ENCODE results near the gene KCNAB1. TPM values are rescaled to one million over a fixed set of nuclear protein-coding genes. Genes with fewer than 3 reads are reported as not detected.
"Not testable (repeated sequence)": the region's sequence is repeated elsewhere in the genome, so short reads cannot be mapped to it uniquely, and the experiment has no call there.

The KCNAB1 gene
- total RNA-seq, 1 experiment from 2014 or later: not detected

DNA sequence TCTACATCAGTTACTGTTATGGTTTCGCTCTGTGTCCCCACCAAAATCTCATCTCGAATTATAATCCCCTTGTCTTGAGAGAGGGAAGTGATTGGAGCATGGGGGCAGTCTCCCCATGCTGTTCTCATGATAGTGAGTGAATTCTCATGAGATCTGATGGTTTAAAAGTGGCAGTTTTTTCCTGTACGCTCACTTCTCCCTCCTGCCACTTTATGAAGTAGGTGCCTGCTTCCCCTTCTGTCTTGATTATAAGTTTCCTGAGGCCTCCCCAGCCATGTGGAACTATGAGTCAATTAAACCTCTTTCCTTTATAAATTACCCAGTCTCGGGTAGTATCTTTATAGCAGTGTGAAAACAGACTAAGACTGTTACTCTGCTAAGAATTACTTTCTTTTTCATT is 449.5 kb downstream of the KCNAB1 start:
- in situ Hi-C loops (cut with HindIII; ENCODE audit: low pct_unique_long_range_greater_than_20kb, low sequenced_read_pairs); DNase-seq (ENCODE audit: low read depth): not testable (repeated sequence)

GRCh38 chr3:156575641-156576040 is 455.3 kb downstream of the KCNAB1 start:
- no peak for DNase-seq (ENCODE audit: low read depth)
- in situ Hi-C loops (cut with HindIII; ENCODE audit: low pct_unique_long_range_greater_than_20kb, low sequenced_read_pairs): no loop called here

DNA sequence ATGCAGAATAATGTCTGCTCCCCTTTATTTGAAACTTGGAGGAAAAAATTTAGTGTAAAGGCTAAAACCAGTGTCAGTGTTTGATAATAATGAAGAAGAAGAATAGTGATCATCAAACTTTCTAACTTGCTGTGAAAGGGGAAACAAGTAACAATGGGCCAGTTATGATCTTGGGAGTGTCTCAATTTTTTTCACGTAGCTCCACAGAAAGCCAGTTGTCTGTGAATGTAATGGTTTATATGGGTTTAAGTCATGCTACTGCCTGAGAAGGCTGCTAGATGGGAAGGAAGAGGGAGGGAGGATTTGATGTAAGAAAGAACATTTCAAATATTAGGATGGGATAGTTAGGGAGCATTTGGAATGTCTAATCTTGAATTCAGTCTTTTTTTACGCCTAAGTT is 455.7 kb downstream of the KCNAB1 start:
- in situ Hi-C loops (cut with HindIII; ENCODE audit: low pct_unique_long_range_greater_than_20kb, low sequenced_read_pairs): no loop called here
- no peak for DNase-seq (ENCODE audit: low read depth)

- in situ Hi-C loops (cut with HindIII; ENCODE audit: low pct_unique_long_range_greater_than_20kb, low sequenced_read_pairs): no loop called here
These were observed 456.4 kb downstream of the KCNAB1 start for GRCh38 chr3:156576651-156577348.

DNA sequence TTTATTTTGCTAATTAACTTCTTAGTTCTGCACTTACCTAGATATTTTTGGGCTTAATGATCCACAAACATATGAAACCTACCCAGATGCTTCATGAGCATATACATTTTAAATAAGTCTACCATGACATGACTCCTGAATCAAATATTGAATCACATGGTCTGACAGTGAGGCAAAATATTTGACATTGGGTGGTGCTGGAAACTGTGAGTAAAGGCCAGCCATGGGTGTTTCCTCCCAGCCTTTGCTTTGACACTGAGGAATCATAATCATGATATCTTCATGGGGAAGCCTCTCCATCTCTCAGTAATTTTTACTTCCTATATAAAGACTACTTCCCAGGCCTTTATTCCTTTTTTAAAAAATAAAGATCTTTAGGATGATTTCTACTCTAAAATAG is 457.4 kb downstream of the KCNAB1 start:
- in situ Hi-C loops (cut with HindIII; ENCODE audit: low pct_unique_long_range_greater_than_20kb, low sequenced_read_pairs): no loop called here
- DNase-seq (ENCODE audit: low read depth): no peak

More at GRCh38 chr3:156576651-156577348, 456.4 kb downstream of the KCNAB1 start:
- no peak for DNase-seq (ENCODE audit: low read depth)

- DNase-seq (ENCODE audit: low read depth): no peak
- in situ Hi-C loops (cut with HindIII; ENCODE audit: low pct_unique_long_range_greater_than_20kb, low sequenced_read_pairs): no loop called here
These were observed 459.1 kb downstream of the KCNAB1 start for GRCh38 chr3:156579427-156579851.

DNA sequence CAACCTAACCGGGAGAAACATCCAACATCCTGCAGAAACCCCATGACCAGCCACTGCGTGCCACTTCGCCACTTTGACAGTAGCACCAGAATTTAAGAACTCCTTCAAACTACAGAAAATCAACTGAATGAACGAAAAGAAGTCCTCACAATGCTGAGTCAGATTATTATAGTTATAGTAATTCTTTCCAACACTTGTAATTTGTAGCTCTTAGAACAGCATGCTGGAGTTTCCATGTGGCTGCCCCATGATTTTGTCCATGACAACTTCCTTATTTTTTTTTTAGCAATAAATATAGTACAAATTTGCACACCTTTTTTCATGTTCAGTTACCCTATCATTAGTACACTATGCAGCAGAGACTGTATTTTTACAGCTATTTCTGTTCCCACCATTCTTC is 460.7 kb downstream of the KCNAB1 start:
- no peak for DNase-seq (ENCODE audit: low read depth)

GRCh38 chr3:156581954-156582353 is 461.6 kb downstream of the KCNAB1 start:
- in situ Hi-C loops (cut with HindIII; ENCODE audit: low pct_unique_long_range_greater_than_20kb, low sequenced_read_pairs): no loop called here
- DNase-seq (ENCODE audit: low read depth): no peak

More for the DNA sequence above, 460.7 kb downstream of the KCNAB1 start:
- in situ Hi-C loops (cut with HindIII; ENCODE audit: low pct_unique_long_range_greater_than_20kb, low sequenced_read_pairs): no loop called here

DNA sequence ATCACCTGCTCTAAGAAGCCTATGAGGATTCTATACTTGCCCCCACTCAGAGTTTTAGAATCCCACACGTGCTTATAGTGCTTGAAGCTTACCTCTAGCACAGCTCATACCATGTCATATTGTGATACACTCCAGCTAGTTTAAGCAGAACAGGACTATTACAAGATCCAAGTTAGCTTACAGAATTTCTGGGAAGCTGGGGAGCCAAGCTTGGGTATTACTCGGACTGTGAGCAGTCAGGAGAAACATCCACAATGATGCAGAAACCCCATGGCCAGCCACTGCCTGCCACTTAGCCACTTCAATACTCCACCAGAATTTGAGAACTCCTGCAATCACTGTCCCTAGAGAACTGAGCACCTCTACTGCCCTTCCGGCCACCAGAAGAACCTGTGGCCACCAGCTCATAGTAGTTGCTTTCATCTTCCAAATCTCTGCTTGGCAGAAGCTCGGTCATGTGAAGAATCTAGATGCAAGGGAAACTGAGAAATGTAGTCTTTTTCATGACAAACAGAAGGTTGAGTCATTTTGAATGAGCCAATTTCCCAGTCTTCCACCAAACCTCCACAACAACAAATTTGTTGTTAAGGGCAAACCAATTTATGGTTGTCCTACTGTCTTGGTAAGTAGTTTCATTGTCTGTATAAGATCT is 462.3 kb downstream of the KCNAB1 start:
- no peak for DNase-seq (ENCODE audit: low read depth)
- in situ Hi-C loops (cut with HindIII; ENCODE audit: low pct_unique_long_range_greater_than_20kb, low sequenced_read_pairs): no loop called here

DNA sequence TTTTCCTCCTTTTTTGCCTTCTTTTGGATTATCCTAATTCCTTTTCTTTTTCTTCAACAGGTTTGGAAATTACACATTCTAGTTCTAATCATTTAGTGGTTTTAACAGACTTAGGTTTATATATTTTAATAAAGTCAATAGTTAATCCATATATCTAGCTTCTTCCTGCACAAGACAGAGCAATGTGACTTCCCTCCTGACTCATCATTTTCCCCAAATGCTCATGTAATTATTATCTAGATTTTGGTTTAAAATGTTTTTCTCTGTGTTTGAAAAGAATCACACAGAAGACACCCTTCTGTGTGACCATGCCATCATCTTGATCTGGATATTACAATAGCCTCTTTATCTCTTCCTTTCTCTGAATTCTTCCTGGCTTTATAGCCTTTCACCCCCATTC is 463.1 kb downstream of the KCNAB1 start:
- DNase-seq (ENCODE audit: low read depth): no peak

GRCh38 chr3:156586905-156587759 is 466.8 kb downstream of the KCNAB1 start:
- no peak for DNase-seq (ENCODE audit: low read depth)
- in situ Hi-C loops (cut with HindIII; ENCODE audit: low pct_unique_long_range_greater_than_20kb, low sequenced_read_pairs): no loop called here

More for the DNA sequence above, 463.1 kb downstream of the KCNAB1 start:
- in situ Hi-C loops (cut with HindIII; ENCODE audit: low pct_unique_long_range_greater_than_20kb, low sequenced_read_pairs): no loop called here

GRCh38 chr3:156587760-156588069 is 467.3 kb downstream of the KCNAB1 start:
- no peak for DNase-seq (ENCODE audit: low read depth)
- in situ Hi-C loops (cut with HindIII; ENCODE audit: low pct_unique_long_range_greater_than_20kb, low sequenced_read_pairs): no loop called here

Other genes with a start within 250 kb of the KCNAB1 start
- gene GMPS, start 249.9 kb upstream of the KCNAB1 start, total RNA-seq (2014; rRNA removed; shearing (Covaris generic); ENCODE audit: low replicate concordance): 29.7 and 29.9 TPM in 2 replicates

All from Caki2 (cell line).